Measurements from ENCODE around the gene FAM171A2.

The FAM171A2 gene

DNA sequence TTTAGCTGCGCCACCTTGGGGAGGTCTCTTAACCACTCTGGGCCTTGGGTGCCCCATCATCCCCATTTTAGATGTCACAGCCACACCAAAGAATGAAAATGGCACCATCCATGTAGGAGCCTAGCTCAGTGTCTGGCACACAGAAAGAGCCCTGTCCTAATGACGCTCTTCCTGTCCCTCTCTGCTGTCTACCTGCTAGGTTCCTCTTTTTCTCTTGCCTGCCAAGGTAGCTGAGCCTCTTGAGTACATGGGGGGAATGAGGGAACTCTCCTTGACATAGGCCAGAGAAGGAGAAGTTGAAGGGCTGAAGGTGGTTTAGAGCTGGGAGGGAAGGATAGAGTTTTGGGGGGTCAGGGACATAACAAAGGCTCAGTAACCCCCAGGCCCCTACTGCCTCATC, 53.5 kb downstream of the FAM171A2 start:
- TF ChIP-seq, protein P1, sequence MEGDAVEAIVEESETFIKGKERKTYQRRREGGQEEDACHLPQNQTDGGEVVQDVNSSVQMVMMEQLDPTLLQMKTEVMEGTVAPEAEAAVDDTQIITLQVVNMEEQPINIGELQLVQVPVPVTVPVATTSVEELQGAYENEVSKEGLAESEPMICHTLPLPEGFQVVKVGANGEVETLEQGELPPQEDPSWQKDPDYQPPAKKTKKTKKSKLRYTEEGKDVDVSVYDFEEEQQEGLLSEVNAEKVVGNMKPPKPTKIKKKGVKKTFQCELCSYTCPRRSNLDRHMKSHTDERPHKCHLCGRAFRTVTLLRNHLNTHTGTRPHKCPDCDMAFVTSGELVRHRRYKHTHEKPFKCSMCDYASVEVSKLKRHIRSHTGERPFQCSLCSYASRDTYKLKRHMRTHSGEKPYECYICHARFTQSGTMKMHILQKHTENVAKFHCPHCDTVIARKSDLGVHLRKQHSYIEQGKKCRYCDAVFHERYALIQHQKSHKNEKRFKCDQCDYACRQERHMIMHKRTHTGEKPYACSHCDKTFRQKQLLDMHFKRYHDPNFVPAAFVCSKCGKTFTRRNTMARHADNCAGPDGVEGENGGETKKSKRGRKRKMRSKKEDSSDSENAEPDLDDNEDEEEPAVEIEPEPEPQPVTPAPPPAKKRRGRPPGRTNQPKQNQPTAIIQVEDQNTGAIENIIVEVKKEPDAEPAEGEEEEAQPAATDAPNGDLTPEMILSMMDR (IDR thresholded peaks at IDR 0.05; ENCODE audit: low read depth, low read length): no peak
- no peak for DNase-seq (ENCODE audit: low read depth, low spot score)

DNA sequence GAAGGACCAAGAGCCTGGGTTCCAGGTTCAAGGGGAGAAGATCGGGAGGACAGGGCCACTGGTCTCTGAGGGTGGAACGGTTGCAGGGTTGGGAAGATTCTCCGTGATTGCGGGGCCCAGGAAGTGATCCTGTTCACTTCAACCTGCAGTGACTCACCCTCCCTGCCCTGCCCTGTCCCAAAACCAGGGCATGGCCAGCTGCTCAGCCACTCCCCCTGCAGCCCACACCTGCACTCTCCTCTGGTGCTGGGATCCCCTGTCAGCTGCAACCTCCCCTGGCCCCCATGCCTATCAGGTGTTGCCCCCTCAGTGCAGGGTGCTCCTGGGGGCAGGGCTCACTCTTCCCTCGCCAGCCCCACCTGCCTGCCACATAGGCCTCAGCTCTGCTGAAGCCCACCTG, 54.2 kb downstream of the FAM171A2 start:
- in situ Hi-C loops (cut with HindIII; ENCODE audit: low sequenced_read_pairs): no loop called here
- TF ChIP-seq, protein P1 (IDR thresholded peaks at IDR 0.05; ENCODE audit: low read depth, low read length): no peak
- no peak for DNase-seq (ENCODE audit: low read depth, low spot score)
- H3K4me3 ChIP-seq (ENCODE audit: low read depth, low read length): no peak overlapping the region

More for the DNA sequence above, 53.5 kb downstream of the FAM171A2 start:
- in situ Hi-C loops (cut with HindIII; ENCODE audit: low sequenced_read_pairs): no loop called here
- no peak overlapping the region for H3K4me3 ChIP-seq (ENCODE audit: low read depth, low read length)

DNA sequence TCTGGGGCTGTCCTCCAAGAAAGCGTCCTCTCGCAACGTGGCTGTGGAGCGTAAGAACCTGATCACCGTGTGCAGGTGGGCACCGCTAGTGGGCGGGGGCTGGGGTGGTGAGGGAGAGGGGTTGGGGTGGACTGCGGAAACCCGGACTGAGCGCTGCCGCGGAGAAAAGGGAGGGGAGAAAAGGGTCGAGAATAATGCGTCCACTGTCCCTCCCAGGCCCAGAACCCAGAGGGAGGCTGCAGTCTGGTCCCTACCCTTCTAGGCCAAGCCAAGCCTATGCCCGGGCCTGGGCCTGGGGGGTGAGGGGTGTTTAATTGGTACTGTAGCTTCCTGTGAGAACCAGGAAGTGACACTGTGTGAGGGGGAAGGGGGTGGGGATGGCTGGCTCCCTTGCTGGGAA, 54.8 kb downstream of the FAM171A2 start:
- in situ Hi-C loops (cut with HindIII; ENCODE audit: low sequenced_read_pairs): no loop called here
- no peak overlapping the region for H3K4me3 ChIP-seq (ENCODE audit: low read depth, low read length)
- TF ChIP-seq, protein P1 (IDR thresholded peaks at IDR 0.05; ENCODE audit: low read depth, low read length): no peak
- DNase-seq (ENCODE audit: low read depth, low spot score): no peak

DNA sequence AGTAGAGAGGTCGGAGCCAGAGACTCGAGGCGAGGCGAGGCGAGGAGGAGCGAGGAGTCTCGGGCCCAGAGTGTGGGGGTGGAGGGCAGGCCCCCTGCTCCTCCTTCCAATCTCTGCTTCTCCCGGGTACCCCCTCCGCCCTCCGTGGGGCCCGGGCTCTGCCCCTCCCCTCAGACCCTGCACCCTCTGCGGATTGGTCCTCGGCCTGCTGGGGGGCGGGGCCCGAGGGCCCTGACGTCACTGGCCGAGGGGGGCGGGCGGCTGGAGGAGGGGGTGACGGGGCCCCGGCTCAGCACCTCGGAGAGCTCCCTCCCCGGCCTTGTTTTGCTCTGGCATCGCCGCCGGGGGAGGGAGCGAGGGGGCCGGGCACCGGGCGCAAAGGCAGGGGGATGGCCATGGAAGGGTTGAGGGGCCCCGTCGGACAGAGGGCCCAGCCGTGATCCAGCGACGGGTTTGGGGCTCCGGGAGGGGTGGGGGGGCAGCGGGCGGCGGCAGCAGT, 55.3 kb downstream of the FAM171A2 start, which contains the start of gene RUNDC3A:
TSS of gene RUNDC3A (plus strand) at position 282 of the 499 bp plus-strand sequence. CDS start 232 bp downstream, outside the sequence.
- TF ChIP-seq, protein P1 (IDR thresholded peaks at IDR 0.05; ENCODE audit: low read depth, low read length): no peak
- DNase-seq (ENCODE audit: low read depth, low spot score): peak; percentile 70
- in situ Hi-C loops (cut with HindIII; ENCODE audit: low sequenced_read_pairs): no loop called here
- peak within 1 kb of the TSS; percentile 35 for H3K4me3 ChIP-seq (ENCODE audit: low read depth, low read length)

DNA sequence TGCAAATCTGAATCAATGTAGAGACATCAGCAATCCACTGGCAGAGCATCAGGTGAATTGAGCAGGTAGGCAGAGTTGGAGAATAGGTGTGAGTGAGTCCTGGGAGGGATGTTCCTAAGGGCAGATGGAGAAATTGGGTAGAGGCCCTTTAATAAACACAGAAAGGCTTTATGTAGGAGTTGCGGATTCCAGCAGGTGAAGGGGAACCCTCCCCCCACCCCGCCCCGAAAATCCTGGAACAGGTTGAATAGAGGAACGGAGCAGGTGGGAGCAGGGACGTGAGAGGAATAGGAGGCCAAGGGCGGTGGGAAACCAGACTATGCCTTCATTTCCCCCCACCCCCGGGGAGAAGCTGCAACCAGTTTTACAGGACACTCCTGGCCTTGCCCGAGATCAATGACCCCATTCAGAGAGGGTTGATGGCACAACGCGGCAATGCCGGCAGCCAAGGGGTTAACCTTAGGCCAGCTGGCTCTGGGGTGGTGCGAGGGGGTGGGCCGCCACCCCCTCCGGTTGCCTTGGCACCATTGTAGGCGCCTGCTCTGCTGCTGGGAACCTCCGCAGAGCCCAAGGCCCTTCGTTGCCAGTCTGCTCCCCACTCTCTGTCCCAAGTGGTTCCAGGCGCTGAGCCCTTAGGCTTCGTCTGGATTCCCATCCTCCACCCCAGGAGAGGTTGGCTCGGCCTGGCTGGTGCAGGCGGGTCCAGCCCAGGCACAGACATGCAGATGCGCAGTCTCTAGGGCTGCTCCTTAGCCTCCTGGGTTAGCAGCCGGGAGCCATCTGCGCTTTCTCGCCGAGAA, 56.1 kb downstream of the FAM171A2 start:
- TF ChIP-seq, protein P1 (IDR thresholded peaks at IDR 0.05; ENCODE audit: low read depth, low read length): no peak
- in situ Hi-C loops (cut with HindIII; ENCODE audit: low sequenced_read_pairs): no loop called here
- DNase-seq (ENCODE audit: low read depth, low spot score): no peak
- H3K4me3 ChIP-seq (ENCODE audit: low read depth, low read length): no peak overlapping the region

DNA sequence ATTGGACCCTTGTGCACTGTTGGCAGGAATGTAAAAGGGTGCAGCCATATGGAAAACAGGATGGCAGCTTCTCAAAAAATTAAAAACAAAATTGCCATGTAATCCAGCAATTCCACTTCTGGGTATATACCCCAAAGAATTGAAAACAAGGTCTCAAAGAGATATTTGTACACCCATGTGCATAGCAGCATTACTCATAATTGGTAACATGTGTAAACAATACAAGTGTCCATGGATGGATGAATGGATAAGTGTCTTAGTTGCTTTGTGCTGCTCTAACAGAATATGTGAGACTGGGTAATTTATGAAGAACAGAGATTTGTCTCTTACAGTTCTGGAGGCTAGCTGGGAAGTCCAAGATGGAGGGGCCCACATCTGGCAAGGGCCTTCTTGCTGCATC, 59.0 kb downstream of the FAM171A2 start:
- TF ChIP-seq, protein P1 (IDR thresholded peaks at IDR 0.05; ENCODE audit: low read depth, low read length): no peak
- H3K4me3 ChIP-seq (ENCODE audit: low read depth, low read length): no peak overlapping the region
- in situ Hi-C loops (cut with HindIII; ENCODE audit: low sequenced_read_pairs): no loop called here
- DNase-seq (ENCODE audit: low read depth, low spot score): no peak

All from astrocyte of the spinal cord (primary cell).